Astrocyte of the spinal cord (primary cell): Measurements from ENCODE around the gene PTPN4.
A peak's percentile ranks its signal among the peaks of the same experiment; 100 is the strongest.

Experiments used
- DNase-seq: peaks from one replicate; pipeline ENCODE4 v3.0.0; 2011; ENCODE audit warnings: low read depth, low spot score
- H3K4me3 ChIP-seq: 2 replicates; pipeline ENCODE4 v1.5.1; 2011; ENCODE audit warnings: low read depth, mild to moderate bottlenecking, low read length, moderate library complexity
- in situ Hi-C: cut with HindIII; loops from 2 replicates; pipeline ENCODE4 v1.10.0; 2017; ENCODE audit warnings: low sequenced_read_pairs
- TF ChIP-seq, protein P1 (sequence below): IDR thresholded peaks from 2 replicates; pipeline ENCODE4 v1.5.1; 2012; ENCODE audit warnings: low read depth, mild to moderate bottlenecking, low read length, inconsistent platforms

PTPN4 gene

DNA sequence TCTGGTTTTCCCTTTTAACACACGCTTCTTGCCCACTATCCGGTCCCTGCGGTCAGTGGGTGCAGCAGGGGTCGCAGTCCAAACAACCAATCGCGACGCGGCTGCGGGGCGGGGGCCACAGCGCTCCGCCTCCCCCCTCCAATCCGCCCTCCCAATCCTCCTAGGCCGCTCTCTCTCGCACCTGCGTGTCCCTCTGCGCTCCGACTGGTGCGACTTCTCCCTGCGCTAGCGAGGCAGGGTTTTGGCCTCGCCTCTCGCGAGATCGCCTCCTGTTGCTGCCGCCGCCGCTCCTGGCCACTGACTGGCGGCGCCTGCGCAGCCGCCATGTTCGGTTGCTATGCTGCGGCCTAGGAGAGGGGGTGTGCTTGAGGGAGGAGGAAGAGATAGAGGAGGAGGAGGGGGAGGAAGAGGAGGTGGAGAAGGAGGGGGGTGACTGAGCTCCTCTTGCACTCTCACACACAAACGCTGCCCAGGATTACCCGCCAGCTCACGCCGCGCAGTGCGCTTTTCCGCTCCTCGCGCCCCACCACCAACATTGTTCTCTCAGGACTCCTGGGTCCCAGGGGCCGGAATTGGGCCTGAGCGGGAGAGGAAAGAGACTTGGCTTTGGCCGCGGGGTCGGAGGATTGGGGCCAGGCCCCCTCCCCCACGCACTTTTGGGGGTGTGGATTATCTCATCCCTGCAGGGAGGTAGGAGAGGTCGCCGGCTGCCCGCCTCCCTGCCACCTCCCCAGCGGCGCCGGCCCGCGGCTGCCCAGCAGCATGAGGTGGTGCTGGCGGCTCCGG lies at the start of gene PTPN4:
Gene PTPN4, plus strand, starts transcription at position 472 of the 786 bp plus-strand sequence. CDS start 49,932 bp downstream, outside the sequence.
- peak; percentile 99 for DNase-seq
- peak within 1 kb of the TSS; percentile 69 for H3K4me3 ChIP-seq
- TF ChIP-seq, protein P1, sequence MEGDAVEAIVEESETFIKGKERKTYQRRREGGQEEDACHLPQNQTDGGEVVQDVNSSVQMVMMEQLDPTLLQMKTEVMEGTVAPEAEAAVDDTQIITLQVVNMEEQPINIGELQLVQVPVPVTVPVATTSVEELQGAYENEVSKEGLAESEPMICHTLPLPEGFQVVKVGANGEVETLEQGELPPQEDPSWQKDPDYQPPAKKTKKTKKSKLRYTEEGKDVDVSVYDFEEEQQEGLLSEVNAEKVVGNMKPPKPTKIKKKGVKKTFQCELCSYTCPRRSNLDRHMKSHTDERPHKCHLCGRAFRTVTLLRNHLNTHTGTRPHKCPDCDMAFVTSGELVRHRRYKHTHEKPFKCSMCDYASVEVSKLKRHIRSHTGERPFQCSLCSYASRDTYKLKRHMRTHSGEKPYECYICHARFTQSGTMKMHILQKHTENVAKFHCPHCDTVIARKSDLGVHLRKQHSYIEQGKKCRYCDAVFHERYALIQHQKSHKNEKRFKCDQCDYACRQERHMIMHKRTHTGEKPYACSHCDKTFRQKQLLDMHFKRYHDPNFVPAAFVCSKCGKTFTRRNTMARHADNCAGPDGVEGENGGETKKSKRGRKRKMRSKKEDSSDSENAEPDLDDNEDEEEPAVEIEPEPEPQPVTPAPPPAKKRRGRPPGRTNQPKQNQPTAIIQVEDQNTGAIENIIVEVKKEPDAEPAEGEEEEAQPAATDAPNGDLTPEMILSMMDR: no peak
- in situ Hi-C loops: no loop called here

DNA sequence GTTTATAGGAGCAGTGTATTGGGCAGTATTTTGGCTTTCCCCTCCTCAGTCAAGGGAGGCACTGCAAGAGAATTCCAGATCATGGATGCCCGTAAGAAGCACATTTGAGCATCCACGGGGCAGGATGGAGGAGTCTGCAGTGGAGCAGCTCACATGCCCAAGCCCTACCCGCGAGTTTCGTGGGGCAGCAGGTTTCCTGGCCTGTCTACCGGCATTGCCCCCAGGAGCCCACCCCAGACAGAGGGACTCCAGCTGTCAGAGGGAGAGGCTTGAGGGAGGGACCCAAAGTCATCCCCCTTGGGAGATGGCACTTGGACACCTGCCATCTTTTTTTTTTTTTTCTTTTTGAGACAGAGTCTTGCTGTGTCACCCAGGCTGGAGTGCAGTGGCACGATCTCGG lies 49.4 kb upstream of the PTPN4 start:
- DNase-seq: no peak
- TF ChIP-seq, protein P1: no peak
- in situ Hi-C loops: no loop called here
- H3K4me3 ChIP-seq: no peak overlapping the region

- DNase-seq: no peak
- in situ Hi-C loops: no loop called here
- no peak overlapping the region for H3K4me3 ChIP-seq
- TF ChIP-seq, protein P1: no peak
These were observed 48.4 kb upstream of the PTPN4 start for GRCh38 chr2:119711352-119711751.

DNA sequence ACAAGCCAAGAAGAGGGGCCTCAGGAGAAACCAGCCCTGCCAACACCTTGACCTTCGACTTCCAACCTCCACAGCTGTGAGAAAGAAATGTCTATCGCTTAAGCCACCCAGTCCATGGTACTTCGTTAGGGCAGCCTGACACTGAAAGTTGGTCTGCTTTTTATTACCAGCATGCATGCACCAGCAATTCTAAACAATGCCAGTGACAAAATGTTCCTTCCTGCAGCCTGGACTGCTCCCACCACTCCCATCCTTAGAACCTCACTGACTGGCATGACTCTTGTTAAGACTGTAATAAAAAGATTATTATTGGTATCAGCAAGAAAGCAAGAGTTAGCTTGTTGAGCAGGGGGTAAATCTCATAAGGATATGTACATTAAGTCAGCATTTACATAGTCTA lies 47.2 kb upstream of the PTPN4 start:
- DNase-seq: no peak
- in situ Hi-C loops: no loop called here

DNA sequence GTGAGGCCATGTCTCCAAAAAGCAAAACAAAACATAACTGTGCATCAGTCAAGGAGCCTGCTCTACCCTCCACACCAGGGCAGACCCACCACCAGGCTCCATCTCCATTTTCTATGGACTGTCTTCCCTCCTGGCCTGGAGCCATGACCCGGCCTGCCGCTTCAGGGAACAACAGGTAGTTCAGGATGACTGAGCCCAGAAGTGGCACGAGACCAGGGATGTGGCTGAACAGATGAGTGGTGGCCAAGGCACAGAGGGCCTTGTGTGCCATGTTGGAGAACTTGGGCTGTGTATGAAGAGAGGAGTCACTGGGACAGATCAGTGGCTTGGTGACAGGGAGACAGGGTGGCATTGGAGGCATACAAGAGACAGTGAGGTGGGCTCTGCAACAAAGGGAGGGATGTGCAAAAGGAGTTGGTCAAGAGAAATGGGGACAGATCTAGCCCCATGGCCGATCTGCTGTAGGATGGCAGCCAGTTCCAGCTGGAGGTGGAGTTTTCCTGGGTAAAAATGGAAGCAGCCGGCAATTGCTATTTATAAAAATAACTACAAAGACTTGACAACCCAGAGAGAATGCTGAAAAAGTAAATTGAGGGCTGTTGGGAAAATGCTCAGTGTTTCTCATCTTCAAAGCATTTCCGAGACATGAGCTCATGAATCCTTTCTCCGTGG lies 45.8 kb upstream of the PTPN4 start:
- TF ChIP-seq, protein P1: no peak
- in situ Hi-C loops: no loop called here
- H3K4me3 ChIP-seq: no peak overlapping the region
- peak; percentile 30 for DNase-seq

More for the DNA sequence above, 47.2 kb upstream of the PTPN4 start:
- TF ChIP-seq, protein P1: no peak
- no peak overlapping the region for H3K4me3 ChIP-seq

DNA sequence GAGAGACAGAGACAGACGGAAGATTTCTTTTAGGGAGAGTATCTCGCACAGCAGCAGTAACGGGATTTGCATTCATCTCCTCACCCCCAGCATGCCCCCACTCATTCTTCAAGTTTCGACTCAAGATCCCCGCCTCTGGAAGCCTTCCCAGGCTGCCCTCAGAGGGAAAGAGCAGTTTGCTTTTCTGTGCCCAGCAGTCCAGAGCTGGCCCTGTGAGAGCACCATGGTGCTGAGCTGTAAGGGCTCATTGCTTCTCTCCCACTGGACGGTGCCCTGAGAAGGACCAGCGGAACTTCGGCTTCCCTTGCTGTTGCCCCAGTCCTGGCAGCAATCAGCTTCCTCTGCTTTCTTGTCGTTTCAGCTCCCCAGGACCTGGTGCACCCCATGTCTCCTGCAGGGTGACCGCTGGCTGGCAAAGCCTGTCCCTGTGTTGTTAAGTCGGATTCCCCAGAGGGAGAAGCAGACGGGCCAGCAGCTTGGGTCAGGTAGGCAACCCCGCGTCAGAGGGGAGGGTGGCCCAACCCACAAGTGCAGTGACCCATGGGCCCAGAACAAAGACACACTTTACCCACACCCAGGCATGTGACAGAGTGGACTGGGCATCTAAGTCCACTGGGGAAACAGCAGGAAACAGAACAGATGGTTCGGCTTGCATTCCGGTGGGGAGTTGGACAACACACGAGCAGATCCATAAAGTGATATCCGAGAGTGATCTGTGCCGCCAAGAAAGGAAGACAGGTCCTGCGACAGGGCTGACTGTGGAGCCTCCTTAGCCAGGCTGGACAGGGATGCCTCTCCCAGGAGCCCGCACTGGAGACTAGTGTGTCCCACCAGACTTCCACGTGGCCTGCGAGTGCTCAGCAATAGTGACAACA lies 44.1 kb upstream of the PTPN4 start:
- no peak for DNase-seq

More for the DNA sequence above, 44.1 kb upstream of the PTPN4 start:
- in situ Hi-C loops: no loop called here
- H3K4me3 ChIP-seq: no peak overlapping the region
- TF ChIP-seq, protein P1: no peak
